Measurements from ENCODE around the gene GRHL3.

Gene GRHL3

DNA sequence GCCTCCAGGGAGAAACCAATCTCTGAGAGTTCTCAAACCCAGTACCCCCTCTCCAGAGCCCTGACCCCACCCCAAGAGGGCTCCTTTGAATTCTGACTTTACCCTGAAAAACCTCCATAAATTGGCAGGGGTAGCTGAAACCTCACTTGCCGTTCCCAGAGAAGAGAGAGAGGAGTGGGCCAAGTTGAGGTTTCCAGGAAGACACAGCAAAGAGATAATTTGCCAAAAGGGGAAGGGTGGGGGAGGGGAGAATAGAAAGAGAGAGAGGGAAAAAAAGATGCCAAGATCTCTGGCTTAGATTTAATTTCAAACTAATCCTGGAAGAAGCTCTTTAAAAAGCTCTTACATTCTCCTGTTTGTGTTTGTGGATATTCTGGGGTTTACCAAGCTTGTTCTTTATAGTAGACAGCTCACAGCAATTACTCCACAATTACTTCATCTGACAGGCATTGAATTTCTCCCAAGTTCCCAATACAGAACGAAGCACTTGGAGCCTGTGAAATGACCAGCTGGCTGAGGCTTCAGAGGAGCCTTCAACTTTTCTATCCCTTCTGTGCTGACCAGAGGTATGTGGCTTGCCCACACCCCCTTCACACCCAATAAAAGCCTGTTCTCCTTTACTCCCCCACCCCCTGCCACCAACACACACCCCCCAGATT lies 1.1 kb upstream of the GRHL3 start:
- DNase-seq (ENCODE audit: low read depth) = no peak

DNA sequence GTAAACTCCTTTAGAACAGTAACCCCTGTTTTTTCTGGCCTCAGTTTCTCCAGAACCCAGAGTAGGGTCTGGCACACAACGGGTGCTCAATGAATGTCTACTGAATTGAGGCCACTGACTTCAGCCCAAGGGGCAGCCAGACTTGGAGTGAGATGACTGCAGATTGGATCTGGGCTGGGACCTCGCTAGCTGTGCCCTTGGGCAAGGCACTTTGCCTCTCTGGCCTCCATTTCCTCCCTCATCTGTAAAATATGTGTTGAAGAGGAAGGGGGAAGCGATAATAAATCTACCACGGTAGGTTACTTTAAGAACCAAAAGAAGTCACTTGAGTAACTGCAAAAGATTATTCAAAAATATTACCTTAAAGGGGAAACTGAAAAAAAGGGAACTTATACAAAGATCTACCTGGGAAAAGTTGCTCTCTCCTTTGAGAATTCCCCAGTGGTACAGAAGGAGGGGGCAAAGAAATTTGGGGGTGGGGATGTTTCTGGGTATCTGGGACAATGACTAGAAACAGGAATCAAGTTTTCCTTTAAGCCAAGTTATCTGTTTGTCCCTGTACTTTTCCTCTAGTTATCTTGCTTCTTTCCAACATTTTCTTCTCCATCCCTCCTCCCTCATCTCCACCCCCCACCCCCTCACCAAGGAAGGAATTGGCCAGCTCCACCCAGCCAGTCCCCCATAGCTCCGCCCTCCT lies 394 bp upstream of the GRHL3 start:
- no peak for DNase-seq (ENCODE audit: low read depth)

DNA sequence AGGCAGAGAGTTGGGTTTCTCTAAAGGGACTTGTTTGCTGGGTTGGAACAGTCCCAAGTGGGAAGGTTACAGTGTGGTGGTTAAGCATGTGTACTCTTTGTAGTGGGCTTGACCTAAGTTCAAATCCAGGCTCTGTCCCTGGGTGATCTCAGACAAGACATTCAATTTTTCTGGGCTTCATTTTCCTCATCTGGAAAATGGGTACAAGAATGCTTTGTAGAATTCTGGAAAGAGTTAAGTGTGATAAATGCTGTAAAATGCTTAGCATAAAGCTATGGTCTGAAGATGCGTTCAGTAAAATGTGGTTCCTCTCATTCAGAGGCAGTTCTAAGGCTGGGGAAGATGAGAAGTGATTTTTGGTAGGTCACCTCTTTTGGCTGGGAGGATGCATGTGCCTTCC lies 805 bp downstream of the GRHL3 start:
- DNase-seq (ENCODE audit: low read depth) = no peak

DNA sequence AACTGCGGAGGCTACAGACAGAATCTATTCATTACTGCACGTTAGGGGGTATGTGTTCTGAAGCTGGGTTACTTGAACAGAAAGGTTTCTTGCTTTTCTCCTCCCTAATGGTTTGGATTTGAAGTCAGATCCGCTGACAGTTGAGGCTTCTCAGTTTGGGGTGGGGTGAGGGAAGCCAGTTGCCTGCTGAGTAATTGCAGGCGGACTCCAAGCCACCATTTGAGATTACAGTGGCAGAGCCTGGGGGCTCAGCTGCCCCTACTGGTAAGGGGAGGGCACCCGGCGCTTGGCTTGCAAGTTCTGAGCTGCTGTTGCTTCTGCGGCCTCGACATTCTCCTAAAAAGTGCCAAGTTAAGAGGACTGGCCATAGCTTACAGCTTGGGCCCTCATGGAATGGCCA lies 2.0 kb downstream of the GRHL3 start:
- DNase-seq (ENCODE audit: low read depth) = no peak

DNA sequence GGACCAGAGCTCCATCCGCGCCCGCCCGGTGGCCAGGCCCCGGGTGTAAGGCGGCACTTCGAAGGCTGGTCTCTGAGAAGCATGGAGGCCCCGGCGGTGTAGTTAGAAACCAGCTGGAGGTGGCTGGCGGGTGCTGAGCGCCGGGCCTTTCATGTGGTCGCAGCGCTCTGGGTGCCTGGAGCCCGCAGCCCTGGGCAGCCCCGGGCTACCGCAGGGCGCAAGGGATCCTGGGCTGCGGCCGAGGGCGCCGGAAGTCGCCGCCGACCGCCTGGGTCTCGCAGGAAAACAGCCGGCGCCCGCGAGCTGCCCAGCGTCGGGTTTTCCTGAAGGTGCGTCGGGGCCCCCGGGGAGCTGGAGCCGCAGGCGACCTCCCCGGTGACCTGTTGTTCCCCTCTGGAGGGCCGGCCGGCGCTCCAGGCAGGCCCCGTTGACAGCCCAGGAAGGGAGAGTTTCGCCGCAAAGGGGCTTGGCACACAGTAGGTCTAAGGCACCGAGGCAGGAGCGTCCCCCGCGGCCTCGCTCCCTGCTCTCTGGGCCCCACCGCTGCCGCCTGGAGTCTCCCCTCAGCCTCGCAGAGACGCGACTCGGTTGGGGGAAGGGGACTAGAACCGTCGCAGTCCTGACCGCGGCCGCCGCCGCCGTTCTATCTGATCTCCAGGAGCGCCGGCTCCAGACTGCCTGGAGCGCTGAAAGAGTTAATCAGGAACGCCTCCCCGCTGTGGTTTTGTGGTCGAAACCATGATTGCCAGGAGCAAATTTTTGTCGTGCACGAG lies 2.7 kb downstream of the GRHL3 start:
- DNase-seq (ENCODE audit: low read depth) = no peak

DNA sequence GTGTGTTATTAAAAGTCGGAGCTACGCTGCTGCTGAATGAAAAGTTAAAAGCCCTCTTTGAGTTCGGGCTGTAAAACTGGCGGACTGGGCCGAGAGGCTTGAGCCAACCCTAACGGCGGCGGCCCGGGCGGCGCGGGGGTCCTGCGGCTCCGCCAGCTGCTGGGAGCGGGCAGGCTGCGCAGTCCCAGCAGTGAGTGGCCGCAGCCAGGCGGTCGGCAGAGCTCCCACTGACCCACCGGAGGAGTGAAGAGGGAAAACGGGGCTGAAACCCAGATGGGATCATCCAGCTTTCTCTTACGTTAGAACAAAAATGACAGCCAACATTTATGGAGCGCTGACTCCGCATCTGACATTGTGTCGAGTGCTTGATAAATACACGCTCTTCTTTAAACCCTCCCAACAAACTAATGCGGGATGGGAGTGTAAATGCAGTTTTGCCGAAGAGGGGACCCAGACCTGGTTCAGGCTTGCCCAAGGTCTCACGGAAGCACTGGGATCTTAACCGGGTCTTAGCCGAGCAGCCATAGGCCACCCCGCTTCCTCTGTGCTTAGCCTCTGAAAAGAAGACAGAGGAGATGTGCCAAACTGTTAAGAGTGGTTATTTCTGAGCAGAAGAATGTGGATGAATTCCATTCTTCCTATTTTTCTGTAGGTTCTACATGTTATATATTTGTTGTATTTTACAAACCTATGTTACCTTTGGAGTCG lies 3.5 kb downstream of the GRHL3 start:
- no peak for DNase-seq (ENCODE audit: low read depth)

DNA sequence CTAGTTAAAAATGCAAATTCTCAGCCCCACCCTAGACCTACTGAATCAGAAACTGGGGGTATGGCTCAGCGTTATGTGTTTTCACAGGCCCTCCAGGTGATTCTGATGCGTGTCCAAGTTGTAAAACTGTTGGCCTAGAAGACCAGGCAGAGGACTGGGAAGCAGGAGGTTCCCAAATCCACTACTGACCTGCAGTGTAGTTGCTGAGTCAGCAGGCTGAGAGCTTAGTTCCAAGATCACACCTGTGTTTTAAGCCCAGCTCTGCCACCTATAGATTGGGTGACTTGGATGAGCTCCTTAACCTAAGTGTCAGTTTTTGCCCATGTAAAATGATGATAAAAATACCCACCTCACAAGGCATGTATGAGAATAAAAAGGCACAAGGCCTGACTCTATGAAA lies 4.1 kb downstream of the GRHL3 start:
- no peak for DNase-seq (ENCODE audit: low read depth)

DNA sequence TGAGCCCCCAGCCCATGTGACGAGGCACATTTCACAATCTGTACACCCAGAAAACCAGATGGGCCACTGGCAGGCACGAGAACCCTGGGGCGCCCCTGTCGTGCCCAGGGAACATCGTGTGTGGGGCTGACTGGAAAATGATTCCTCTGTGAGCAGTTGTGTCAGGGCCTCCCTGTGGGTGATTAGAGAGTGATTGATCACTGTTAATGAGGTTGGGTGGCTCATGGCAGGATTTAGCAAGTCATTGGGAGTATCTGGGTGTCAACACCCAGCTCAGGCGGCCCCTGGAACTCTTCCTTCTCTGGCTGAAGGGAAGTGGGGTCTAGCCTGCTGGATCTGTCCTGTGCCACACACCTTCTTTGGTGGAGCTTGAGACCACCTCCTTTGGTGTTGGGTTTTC lies 5.7 kb downstream of the GRHL3 start:
- no peak for DNase-seq (ENCODE audit: low read depth)

DNA sequence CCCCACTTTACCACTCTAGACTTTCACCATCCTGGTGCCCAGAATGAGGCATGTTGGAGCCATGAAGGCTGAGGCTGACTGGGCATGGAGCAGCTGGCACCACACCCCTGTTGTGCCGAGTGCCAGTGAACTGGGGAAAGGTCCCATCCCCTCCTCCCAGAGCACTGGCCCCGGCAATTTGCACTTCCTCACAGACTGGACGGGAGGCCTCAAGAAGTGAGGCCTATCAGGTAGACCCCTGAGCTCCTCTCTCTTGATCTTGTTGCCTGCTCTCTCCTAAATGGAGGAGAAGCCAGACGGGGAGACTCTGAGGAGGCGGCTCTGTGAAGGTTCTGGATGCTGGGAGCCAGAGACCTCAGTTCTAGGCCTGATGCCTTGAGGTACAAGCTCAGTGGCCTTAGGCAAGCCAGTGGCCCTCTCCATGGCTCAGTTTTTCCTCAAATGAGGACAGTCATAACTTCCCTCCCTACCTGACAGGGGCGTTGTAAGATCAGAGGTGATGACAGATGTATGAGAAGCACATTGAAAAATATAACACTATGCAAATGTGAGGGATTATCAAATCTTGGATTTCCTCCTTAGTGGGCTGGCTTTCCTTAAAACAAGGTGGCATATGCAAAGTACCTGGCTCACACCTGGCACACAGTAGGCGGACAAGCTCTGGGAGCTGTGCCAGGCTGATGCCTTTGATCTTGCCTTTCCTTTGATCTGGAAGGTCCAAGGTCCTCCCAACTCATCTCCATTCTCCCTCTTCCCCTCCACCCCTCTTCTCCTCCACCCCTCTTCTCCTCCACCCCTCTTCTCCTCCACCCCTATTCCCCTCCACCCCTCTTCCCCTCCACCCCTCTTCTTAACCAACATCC lies 6.7 kb downstream of the GRHL3 start:
- no peak for DNase-seq (ENCODE audit: low read depth)

DNA sequence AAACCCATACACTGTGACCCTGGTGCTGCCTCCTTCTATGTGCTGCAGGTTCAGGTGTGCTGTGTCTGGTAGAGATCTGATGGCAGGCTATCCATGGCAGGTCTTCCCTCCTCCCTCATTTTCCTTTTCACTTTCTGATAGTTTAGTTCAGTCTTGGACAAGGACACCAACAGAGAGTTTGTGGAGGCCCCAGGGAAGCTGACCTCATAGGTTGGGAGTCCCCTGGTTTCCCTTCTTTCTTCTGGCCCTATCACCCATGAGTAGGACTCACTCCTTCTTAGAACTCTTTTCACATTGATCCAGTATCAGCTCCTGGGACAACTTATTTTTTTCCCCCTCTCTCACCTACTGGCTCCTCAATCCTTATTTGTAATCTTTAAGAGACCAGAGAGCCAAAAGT lies 8.3 kb downstream of the GRHL3 start:
- no peak for DNase-seq (ENCODE audit: low read depth)

DNA sequence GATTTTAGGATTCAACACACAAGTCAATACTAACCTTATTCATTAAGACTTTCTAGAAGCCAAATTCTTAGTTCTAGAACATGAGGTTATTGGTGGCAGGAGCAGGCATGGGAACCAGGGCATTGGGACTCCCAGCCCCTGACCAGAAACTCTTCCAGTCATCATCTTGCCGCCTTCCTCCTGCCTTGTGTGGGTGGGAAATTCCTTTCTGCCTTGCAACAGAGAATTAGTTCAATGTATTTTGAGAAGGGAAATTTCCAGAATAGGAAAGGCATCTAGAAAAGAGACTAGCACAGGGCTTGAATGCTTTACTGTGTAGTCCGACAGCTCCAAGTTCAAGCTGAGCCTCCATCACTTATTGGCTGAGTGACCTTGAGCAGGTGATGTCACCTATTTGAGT lies 8.7 kb downstream of the GRHL3 start:
- no peak for DNase-seq (ENCODE audit: low read depth)

DNA sequence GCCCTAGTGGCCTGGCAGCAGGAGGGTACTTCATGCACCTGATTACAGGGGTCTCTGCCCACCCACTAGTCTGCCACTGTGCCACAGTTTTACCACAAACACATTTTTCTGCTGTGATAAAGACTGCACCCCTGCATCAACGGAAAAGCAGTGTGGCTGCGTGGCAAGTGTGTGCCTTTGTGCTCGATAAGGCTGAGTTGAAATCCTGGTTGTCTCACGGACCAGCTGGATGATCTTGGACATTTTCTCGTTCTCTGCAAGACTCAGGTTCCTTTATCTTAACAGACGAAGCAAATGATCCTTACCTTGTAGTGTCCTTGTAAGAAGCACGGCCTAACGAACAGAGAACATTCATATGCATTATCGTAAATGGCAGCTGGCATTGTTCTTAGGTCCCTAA lies 10.2 kb downstream of the GRHL3 start:
- no peak for DNase-seq (ENCODE audit: low read depth)

DNA sequence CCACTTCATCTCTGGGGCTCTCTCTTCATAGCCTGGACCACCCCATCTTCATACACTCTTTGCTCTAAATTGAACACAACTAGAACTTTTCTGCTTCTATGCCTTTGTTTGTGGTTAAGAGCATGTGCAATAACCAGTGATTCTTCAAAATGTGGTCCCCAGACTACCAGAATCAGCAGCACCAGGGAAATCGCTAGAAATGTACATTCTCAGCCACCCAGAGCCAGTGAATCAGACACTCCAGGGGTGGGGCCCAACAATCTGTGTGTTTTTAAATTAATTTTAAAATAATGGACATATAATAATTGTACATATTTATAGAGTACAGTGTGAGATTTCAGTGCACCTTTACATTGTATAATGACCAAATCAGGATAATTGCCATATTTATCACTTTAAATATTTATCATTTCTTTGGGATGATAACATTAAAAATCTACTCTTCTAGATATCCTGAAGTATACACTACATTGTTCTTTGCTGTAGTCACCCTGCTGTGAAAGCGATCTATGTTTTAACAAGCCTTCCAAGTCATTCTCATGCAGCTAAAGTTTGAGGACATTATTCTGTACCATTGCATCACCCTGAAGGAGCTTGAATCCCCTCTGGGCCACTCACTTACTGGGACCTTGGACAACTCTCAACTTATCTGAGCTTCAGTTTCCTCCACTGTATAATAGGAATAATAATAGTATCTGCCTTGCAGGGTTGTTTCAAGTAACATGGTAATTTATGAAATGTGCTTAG lies 10.8 kb downstream of the GRHL3 start:
- DNase-seq (ENCODE audit: low read depth) = no peak

DNA sequence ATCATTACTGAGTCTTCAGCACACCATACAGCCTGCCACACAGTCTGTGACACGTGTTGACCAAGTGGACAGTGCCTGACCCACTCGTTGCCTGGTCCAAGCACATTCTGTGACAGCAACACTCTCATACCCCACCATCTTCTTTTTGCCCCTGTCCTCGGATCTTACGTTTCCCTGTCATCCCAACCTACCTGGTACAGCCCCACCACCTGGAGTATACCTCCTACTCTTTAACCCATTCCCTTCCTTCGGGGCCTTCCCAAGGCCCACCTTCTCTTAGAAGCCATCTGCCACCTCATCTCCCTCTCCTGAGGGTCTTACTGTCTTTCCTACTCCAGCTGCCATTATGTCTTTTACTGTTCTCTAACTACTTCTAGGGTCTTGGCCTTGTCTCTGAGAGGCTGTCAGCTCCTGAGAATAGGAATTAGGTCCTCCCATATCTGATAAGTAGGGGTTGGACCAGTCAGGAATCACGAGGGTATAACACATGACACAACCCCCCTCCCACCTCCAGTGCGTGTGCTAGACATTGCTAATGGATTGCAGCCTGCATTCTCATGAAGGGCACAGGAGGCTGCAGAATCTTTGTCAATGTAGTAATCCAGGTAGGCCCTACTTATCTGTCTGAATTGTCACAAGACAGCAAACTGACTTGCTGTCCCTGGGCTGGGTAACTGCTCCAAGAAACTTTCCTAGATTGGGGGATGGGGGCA lies 13.0 kb downstream of the GRHL3 start:
- DNase-seq (ENCODE audit: low read depth) = no peak

DNA sequence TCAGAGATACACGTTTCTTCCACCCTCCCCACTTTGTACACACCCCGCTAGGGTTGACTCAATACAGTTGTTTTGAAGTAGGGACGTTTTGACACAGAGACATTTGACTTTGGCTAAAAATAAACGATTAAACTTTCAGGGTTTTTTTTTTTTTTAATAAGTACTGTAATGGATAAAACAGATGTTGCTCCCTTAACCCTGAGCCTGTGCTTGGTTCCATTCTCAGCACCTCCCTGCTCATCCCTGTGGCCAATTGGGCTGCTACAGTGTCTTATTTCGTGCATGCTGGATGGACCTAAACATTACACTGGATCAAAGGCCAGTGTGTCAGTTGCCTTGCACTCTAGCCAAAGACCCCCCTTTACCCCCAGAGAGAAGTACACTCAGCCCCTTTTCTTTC lies 16.9 kb downstream of the GRHL3 start:
- DNase-seq (ENCODE audit: low read depth) = no peak

DNA sequence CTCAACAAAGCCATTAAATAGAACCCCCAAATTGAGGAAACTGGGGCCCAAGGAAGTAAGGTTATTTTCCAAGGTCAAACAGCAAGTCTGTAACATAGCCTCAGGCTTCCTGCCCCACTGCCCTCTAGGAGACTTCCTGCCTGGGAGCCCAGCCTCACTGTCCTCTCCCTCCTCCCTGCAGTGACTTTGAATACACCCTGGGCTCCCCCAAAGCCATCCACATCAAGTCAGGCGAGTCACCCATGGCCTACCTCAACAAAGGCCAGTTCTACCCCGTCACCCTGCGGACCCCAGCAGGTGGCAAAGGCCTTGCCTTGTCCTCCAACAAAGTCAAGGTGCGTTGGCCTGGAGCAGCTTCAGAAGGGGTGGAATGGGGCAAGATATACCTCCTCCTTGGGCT lies 18.3 kb downstream of the GRHL3 start:
- DNase-seq (ENCODE audit: low read depth) = no peak

DNA sequence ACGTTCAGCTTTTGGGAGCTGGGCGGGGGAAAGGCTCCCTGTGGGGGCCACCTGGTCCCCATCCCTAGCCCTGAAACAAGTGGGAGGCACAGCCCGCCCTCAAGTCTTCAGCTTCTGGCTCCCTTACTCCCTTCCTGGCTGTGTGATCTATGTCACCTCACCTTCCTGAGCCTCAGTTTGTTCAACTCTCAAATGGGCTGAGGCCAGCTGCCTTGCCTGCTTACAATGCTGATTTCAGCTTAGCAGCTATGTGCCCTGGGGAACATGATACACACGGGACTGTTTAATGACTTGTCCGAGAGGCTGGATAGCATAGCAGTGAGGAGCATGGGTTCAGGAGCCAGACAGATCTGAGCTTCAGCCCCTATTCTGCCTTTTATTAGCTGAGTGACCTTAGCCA lies 19.3 kb downstream of the GRHL3 start:
- no peak for DNase-seq (ENCODE audit: low read depth)

DNA sequence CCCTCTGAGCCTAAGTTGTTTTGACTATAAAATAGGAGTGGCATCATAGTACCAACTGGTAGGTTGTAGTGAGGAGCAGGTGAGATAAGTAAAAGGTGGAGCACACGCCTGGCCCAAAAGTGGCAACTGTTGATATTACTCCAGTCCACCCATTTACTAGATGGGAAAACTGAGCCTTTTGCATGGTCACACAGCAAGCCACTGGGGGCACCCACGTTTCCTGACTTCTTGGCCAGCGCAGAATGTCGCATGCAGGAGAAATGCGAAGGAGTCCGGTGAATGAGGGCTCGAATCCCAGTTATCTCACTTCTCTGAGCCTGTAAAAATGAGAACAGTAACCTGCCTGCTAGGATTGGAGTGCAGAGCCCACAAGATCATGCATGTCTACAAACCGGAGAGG lies 20.8 kb downstream of the GRHL3 start:
- no peak for DNase-seq (ENCODE audit: low read depth)

DNA sequence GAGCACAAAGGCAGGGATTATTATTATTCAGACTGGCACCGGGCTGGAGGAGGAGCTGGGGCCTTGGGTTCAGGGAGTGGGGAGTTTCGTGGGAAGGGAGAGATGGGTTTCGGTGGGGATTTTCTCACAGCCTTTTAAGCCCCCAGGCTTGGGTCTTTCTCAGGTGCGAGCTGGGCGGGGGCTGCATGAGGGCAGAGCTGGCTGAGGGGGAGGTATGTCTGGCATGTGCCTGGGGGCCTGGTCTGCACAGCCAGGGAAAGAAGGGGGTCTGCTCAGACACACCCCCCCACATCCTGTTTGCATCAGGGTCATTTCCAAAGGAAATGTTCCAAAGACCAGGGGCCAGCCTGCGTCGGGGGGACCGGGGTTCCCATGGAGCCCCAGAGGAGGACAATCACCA lies 21.6 kb downstream of the GRHL3 start:
- no peak for DNase-seq (ENCODE audit: low read depth)

DNA sequence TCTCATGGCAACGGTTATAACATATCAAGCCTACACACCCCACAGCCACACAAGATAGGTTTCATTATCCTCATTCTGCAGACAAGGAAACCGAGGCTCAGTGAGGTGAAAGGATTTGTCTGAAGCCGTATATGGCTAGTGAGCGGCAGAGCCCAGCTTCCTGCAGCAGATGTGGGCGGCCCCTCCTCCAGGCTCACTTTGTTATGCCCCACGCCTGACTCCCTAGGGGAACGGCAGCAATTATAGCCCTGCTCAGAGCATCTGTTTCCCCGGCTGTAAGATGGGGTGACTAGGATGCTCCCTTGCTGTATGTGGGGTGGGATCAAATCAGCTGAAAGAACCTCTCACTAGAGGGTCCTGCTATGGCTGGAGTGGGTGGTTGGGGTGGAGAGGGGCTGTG lies 22.1 kb downstream of the GRHL3 start:
- DNase-seq (ENCODE audit: low read depth) = no peak

Measured in stromal cell of bone marrow (primary cell).